ENCODE results near the gene SURF4.

GRCh38 chr9:133384736-133385321 is 9.0 kb upstream of the SURF4 start:
- TF ChIP-seq EZH2 (optimal IDR thresholded peaks at IDR 0.05; ENCODE audit: low read depth, low read length) (no peak), CTCF (IDR thresholded peaks at IDR 0.05; ENCODE audit: low read length) (no peak), EZH2phosphoT487 (IDR thresholded peaks at IDR 0.05; ENCODE audit: low read length) (no peak)

Measured in MM.1S (cell line).